HL-60 (cell line): Measurements from ENCODE around the gene PPP3CA.

Experiments used
- CTCF ChIP-seq: IDR thresholded peaks from one replicate; pipeline ENCODE4 v1.5.1; 2011; ENCODE audit warnings: low read length, control low read depth, inconsistent platforms; ENCODE audit not compliant: insufficient read depth
- POLR2AphosphoS5 ChIP-seq: IDR thresholded peaks from 2 replicates; pipeline ENCODE4 v1.6.1; 2012; ENCODE audit warnings: low read depth

GRCh38 chr4:101141230-101141629, 206.1 kb downstream of the PPP3CA start:
- no peak for TF ChIP-seq CTCF
- no peak for TF ChIP-seq POLR2AphosphoS5
